GM11168 (cell line): Measurements from ENCODE around the gene TTC21B.

Experiments
- in situ Hi-C: fragments of 300-500 bp; cut with MboI; formaldehyde crosslinking; loops from one replicate; pipeline ENCODE4 v1.12.0; 2022; ENCODE audit warnings: low sequenced_read_pairs; ENCODE audit not compliant: unreplicated experiment

Gene TTC21B

DNA sequence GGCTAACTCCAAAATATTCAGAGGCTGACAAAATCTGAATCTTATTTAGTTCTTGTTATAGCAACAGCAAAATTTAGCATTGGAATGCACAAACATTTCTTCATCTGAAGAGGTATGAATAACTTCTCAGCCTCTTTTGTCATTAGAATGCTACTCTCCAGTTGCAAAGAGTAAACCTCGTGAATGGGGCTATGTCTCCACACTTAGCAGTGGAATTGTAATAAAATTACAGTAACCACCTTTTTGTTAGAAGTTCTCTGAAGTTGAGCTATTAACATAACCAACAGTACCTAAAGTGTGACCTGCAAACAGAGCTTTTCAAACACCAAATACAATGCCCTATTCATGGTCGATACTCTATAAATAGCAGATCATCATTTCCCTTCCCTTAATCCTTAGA, 109.4 kb downstream of the TTC21B start:
- in situ Hi-C loops = no loop called here

DNA sequence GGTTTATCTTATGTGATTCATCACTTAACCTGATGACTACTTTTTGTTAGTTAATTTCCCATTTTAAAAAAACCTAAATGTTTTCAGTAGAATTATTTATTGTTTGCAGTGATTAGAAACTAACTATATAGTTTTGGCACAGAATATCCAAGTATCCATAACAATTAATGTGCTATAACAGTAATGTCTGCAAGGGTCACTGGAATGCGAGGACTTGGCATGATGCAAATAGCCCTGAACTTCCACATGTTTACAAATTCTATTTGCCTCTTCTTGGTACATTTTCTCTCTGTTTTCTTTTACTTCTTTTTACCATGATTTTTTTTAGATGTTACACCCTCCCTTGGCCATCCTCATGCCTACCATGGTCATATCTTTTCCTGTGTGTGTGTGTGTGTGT, 110.2 kb downstream of the TTC21B start:
- in situ Hi-C loops = no loop called here

DNA sequence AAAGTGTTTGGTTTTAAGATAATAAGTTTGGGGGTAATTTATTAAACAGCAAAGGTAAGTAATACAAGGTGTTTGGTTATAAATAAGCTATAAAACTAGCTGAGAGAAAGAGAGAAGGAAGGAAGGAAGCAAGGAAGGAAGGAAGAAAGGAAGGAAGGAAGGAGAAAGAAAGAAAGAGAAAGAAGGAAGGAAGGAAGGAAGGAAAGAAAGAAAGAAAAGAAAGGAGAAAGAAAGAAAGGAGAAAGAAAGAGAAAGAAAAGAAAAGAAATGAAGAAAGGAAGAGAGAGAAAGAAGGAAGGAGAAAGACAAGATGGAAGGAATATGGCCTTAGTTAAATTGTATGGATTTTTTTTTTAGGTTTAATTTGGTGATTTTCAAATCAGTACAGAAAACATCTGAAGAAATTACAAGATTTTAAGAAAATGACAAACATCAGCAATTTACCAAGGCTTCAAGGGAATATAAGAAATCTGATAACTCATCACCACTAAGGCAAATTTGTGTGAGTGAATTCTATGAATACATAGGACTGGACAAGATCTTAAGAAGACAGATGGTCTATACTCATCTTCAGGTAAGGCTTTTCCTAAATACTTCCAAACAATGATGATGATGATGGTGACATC, 113.1 kb downstream of the TTC21B start:
- in situ Hi-C loops = no loop called here

- in situ Hi-C loops = no loop called here
Measured at GRCh38 chr2:165839610-165840009, 114.0 kb downstream of the TTC21B start.

DNA sequence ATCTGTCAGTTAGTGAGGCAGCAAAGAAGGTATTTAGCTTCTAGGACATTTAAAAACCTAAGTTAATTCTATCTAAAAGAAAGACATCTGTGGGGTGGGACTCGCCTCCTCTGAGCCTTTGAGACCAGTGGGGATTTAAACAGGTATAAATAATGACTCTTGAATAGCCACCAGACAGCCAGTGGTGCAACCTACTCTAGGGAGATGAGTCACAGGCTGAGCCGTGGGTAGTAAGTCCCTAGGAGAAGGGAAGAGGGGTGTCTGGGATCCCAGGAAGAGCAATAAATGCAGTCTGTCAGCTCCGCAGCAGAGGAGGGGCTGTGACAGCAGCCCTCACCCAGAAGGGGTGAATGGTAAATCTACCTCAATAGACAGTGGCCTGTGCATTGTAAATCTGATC, 116.5 kb downstream of the TTC21B start:
- in situ Hi-C loops = no loop called here

- in situ Hi-C loops = no loop called here
Measured at GRCh38 chr2:165835363-165835762, 118.2 kb downstream of the TTC21B start.

GRCh38 chr2:165833156-165833555, 120.4 kb downstream of the TTC21B start:
- in situ Hi-C loops = no loop called here

- in situ Hi-C loops = no loop called here
Measured at GRCh38 chr2:165827921-165828276, 125.7 kb downstream of the TTC21B start.

GRCh38 chr2:165827016-165827920, 126.3 kb downstream of the TTC21B start:
- in situ Hi-C loops = no loop called here

DNA sequence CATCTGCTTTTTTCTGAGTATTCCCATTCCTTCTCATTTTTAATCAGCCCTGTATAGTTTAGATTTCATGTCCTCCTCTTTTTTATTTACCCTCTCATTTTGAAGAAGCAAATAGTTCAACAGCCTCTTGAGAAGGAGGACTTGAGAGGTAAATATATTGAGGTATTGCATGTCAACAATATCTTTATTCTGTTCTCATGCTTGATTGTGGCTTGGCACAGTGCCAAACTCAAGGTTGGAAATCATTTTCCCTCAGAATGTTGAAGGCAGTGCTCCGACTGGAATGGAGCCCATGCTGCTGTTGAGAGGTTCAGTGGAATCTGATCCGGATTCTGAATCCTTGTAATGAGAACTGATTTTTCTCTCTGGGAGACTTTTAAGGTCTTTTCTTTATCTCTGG, 128.5 kb downstream of the TTC21B start:
- in situ Hi-C loops = no loop called here
